Body of pancreas (tissue), 4 donors: ENCODE data around the gene NXPH4.

ENCODE experiments used
- CTCF ChIP-seq, 7 experiments: fragments of 450-650 bp in 4 of 7; fragments of 200-600 bp in 3 of 7; sonication (generic) in 3 of 7; IDR thresholded peaks; one replicate each; pipeline ENCODE4 v1.5.1; 2016 to 2019; ENCODE audit warnings: antibody characterized with exemption in 7 of 7
- POLR2A ChIP-seq, 3 donors: fragments of 450-650 bp; IDR thresholded peaks; one replicate each; pipeline ENCODE4 v1.6.1; 2016; ENCODE audit warnings: antibody characterized with exemption in 3 of 3, mild to moderate bottlenecking in 2 of 3

- TF ChIP-seq CTCF (IDR thresholded peaks at IDR 0.05): no peak
- TF ChIP-seq POLR2A (IDR thresholded peaks at IDR 0.05): no peak
Observed at GRCh38 chr12:57194253-57194652, 22.3 kb upstream of the NXPH4 start.
